Measurements from ENCODE around the gene SLC23A1.
"Not testable (repeated sequence)": the region's sequence is repeated elsewhere in the genome, so short reads cannot be mapped to it uniquely, and the experiment has no call there.

SLC23A1 gene

DNA sequence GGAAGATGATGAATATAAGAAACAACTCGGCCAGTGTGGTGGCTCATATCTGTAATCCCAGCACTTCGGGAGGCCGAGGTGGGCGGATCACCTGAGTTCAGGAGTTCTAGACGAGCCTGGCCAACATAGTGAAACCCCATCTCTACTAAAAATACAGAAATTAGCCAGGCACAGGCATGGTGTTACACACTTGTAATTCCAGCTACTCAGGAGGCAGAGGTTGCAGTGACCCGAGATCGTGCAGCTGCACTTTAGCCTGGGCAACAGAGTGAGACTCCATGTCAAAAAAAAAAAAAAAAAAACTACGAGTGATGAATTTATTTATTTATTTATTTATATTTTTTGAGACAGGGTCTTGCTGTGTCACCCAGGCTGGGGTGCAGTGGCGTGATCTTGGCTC, 35.2 kb downstream of the SLC23A1 start:
- H3K36me3 ChIP-seq (ENCODE audit: insufficient read depth, low read depth, low read length): peaks cover 45% of the 10 kb centered on the region
- not testable (repeated sequence) for H3K9me3 ChIP-seq (ENCODE audit: insufficient read depth, low read depth, low read length); H3K9ac ChIP-seq (ENCODE audit: low read depth, low read length); H3K27me3 ChIP-seq (ENCODE audit: insufficient read depth, low read length); H3K4me3 ChIP-seq (ENCODE audit: low read length); H3K27ac ChIP-seq (ENCODE audit: low read length)
- H3K4me1 ChIP-seq (ENCODE audit: insufficient read depth, low read length): peaks cover 10% of the 10 kb centered on the region; the same call in 1 of the 2 replicates

DNA sequence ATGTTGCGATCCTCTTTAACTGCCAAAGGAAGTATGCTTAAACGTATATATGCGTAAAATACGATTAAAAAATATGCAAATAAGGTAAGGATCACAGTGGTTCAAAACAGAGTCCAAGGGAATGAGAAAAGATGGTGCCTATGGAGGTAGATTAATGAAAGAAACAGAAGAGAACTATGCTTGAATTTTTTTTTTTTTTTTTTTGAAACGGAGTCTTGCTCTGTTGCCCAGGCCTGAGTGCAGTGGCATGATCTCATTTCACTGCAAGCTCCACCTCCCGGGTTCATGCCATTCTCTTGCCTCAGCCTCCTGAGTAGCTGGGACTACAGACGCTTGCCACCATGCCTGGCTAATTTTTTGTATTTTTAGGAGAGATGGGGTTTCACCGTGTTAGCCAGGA, 37.7 kb downstream of the SLC23A1 start:
- not testable (repeated sequence) for H3K4me3 ChIP-seq (ENCODE audit: low read length); H3K27me3 ChIP-seq (ENCODE audit: insufficient read depth, low read length); H3K9me3 ChIP-seq (ENCODE audit: insufficient read depth, low read depth, low read length); H3K27ac ChIP-seq (ENCODE audit: low read length); H3K9ac ChIP-seq (ENCODE audit: low read depth, low read length)
- H3K4me1 ChIP-seq (ENCODE audit: insufficient read depth, low read length): peaks cover 11% of the 10 kb centered on the region; the same call in 1 of the 2 replicates
- peaks cover 34% of the 10 kb centered on the region for H3K36me3 ChIP-seq (ENCODE audit: insufficient read depth, low read depth, low read length)

DNA sequence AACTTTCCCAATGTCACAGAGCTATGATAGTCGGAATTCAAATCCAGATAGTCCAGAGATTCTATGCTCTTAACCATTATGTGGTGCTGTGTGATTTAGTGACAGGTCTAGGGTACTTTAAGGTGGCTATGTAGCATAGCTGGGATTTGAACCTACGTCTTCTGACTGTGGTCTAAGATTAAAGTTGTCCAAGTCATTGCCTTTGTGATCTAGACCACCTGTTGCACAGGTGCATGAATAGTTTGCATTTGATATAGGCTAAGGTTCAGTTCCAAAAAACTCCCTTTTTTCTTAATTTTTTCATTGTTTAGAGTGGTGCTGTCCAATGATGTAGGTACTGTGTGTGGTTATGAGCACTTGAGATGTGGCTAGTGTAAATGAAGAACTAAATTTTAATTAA, 38.9 kb downstream of the SLC23A1 start:
- Histone ChIP-seq H3K9me3 (ENCODE audit: insufficient read depth, low read depth, low read length) (no peaks in the 10 kb centered on the region), H3K27ac (ENCODE audit: low read length) (no peak overlapping the region), H3K9ac (ENCODE audit: low read depth, low read length) (no peak overlapping the region), H3K4me3 (ENCODE audit: low read length) (peak overlapping the region; percentile 7; the same call in 1 of the 2 replicates), H3K36me3 (ENCODE audit: insufficient read depth, low read depth, low read length) (peaks cover 29% of the 10 kb centered on the region), H3K4me1 (ENCODE audit: insufficient read depth, low read length) (peaks cover 11% of the 10 kb centered on the region; the same call in 1 of the 2 replicates), H3K27me3 (ENCODE audit: insufficient read depth, low read length) (no peaks in the 10 kb centered on the region)

DNA sequence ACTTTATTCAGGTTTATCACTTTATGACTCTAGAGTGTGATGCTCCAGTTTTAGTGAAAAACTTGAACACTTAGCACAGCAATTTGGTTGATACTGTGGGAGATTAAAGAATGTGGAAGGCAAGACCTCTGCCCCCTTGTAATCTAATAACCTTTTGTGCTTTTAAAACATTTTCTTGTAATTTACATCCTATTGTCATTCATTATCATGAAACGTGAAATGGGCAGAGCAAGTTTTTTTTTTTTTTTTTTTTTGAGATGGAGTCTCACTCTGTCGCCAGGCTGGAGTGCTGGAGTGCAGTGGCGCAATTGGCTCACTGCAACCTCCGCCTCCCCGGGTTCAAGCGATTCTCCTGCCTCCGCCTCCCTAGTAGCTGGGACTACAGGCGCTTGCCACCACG, 39.6 kb downstream of the SLC23A1 start:
- no peaks in the 10 kb centered on the region for H3K9me3 ChIP-seq (ENCODE audit: insufficient read depth, low read depth, low read length)
- no peaks in the 10 kb centered on the region for H3K27me3 ChIP-seq (ENCODE audit: insufficient read depth, low read length)
- peaks cover 28% of the 10 kb centered on the region for H3K36me3 ChIP-seq (ENCODE audit: insufficient read depth, low read depth, low read length)
- peak overlapping the region; percentile 99; the same call in 1 of the 2 replicates for H3K9ac ChIP-seq (ENCODE audit: low read depth, low read length)
- H3K4me1 ChIP-seq (ENCODE audit: insufficient read depth, low read length): peaks cover 11% of the 10 kb centered on the region; the same call in 1 of the 2 replicates
- no peak overlapping the region for H3K27ac ChIP-seq (ENCODE audit: low read length)
- peak overlapping the region; percentile 97 for H3K4me3 ChIP-seq (ENCODE audit: low read length)

DNA sequence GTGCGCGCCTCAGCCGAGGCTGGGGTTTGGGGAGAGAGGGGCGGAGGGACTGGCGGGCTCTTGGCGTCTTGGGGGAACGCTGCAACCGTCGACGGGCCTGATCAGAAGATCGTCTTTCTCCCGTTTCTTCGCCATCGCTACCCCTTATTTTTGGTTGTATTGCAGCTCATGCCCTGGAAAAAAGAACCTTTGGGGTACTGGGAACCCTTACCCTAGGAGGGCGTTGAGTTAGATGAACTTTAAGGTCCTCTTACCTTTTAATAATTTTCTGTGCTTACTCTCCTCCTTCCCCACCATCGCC, 40.7 kb downstream of the SLC23A1 start:
- peak overlapping the region; percentile 69 for H3K27ac ChIP-seq (ENCODE audit: low read length)
- no peaks in the 10 kb centered on the region for H3K27me3 ChIP-seq (ENCODE audit: insufficient read depth, low read length)
- H3K36me3 ChIP-seq (ENCODE audit: insufficient read depth, low read depth, low read length): peaks cover 28% of the 10 kb centered on the region
- peak overlapping the region; percentile 97 for H3K4me3 ChIP-seq (ENCODE audit: low read length)
- H3K4me1 ChIP-seq (ENCODE audit: insufficient read depth, low read length): peaks cover 11% of the 10 kb centered on the region; the same call in 1 of the 2 replicates
- peak overlapping the region; percentile 99 for H3K9ac ChIP-seq (ENCODE audit: low read depth, low read length)
- no peaks in the 10 kb centered on the region for H3K9me3 ChIP-seq (ENCODE audit: insufficient read depth, low read depth, low read length)

DNA sequence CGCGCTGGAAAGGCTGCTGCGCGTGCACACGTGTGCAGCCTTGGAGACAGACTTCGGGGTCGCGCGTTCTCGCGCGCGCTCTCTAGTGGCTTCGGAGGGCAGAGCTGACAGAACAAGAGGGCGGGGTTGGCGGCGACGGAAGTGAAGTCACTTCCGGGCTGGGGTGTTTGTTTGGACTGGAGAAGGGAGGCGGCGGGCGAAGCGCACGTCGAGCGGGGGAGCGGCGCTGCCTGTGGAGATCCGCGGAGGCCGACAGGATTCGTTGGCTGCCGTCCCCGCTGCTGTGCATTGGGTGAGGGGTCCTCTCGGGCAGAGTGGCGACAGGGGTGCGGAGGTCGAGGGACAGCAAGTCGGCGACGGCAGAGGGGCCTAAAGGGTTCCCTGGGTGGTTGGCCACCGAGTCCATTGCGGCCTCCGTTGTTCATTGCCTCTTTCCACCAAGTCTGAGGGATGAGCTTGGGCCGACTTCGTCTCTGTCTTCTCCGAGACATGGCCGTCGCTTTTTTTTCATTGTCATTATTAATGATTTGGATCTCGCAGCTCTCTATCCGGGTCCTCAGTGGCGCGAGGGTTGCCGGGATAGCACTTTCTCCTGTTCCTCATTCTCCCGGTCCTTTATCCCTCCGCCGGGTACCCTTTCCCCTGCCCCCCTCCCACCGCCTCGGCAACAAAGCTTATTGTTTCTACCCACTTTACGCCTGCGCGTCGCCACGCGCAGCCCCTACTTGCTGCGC, 41.2 kb downstream of the SLC23A1 start, which contains the start of gene PAIP2:
TSS of gene PAIP2 (plus strand) at position 166 of the 734 bp plus-strand sequence. CDS start 21,931 bp downstream, outside the sequence.
- H3K9me3 ChIP-seq (ENCODE audit: insufficient read depth, low read depth, low read length): no peaks in the 10 kb centered on the region

DNA sequence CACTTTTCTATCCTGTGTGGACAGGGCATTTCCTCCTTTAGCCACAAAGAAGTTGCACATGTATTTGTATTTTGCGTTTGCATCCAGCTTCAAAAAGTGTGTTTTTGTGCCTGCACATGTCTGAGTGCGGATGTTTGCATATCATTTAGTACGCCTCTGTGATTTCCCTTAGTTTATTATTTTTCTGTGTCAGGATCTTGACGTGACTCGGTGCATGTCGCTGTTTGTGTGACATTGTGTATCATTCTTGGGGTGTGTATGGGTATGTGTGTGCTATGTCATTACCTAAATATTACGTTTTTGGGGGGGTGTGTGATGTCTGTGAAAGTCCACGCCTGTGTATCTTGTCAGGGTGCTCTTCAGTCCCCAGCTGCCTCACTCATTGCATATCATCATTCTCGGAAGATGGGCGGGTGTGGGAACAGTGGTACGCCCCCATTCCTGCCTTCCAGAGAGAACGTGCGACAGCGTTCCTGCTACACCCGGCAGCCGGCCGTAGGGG, 41.9 kb downstream of the SLC23A1 start:
- Histone ChIP-seq H3K9me3 (ENCODE audit: insufficient read depth, low read depth, low read length) (no peaks in the 10 kb centered on the region), H3K4me1 (ENCODE audit: insufficient read depth, low read length) (peaks cover 11% of the 10 kb centered on the region; the same call in 1 of the 2 replicates), H3K36me3 (ENCODE audit: insufficient read depth, low read depth, low read length) (peaks cover 19% of the 10 kb centered on the region), H3K4me3 (ENCODE audit: low read length) (peak overlapping the region; percentile 97), H3K27me3 (ENCODE audit: insufficient read depth, low read length) (no peaks in the 10 kb centered on the region), H3K27ac (ENCODE audit: low read length) (no peak overlapping the region), H3K9ac (ENCODE audit: low read depth, low read length) (peak overlapping the region; percentile 45; the same call in 1 of the 2 replicates)

More for the DNA sequence above, 41.2 kb downstream of the SLC23A1 start, which contains the start of gene PAIP2:
- H3K27ac ChIP-seq (ENCODE audit: low read length): peak within 1 kb of the TSS; percentile 96
- H3K9ac ChIP-seq (ENCODE audit: low read depth, low read length): peak within 1 kb of the TSS; percentile 99
- H3K27me3 ChIP-seq (ENCODE audit: insufficient read depth, low read length): no peaks in the 10 kb centered on the region
- H3K36me3 ChIP-seq (ENCODE audit: insufficient read depth, low read depth, low read length): peaks cover 23% of the 10 kb centered on the region
- H3K4me1 ChIP-seq (ENCODE audit: insufficient read depth, low read length): peaks cover 11% of the 10 kb centered on the region; the same call in 1 of the 2 replicates
- H3K4me3 ChIP-seq (ENCODE audit: low read length): peak within 1 kb of the TSS; percentile 97

DNA sequence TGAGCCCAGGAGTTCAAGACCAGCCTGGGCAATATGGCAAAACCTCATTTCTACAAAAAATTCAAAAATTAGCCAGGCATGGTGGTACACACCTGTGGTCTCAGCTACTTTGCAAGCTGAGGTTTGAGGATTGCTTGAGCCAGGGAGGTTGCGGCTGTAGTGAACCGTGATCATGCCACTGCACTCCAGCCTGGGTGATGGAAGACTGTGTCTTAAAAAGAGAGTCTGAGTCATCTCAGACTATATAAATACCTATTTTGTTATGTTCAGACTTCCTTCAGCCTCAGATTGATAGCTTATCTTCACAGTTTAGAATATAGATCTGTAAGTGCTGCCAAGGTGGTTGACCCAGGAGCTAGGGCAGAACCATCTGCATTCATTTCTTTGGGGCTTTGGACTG, 43.0 kb downstream of the SLC23A1 start:
- H3K36me3 ChIP-seq (ENCODE audit: insufficient read depth, low read depth, low read length): peaks cover 15% of the 10 kb centered on the region
- H3K9ac ChIP-seq (ENCODE audit: low read depth, low read length): no peak overlapping the region
- H3K27ac ChIP-seq (ENCODE audit: low read length): no peak overlapping the region
- H3K9me3 ChIP-seq (ENCODE audit: insufficient read depth, low read depth, low read length): no peaks in the 10 kb centered on the region
- no peak overlapping the region for H3K4me3 ChIP-seq (ENCODE audit: low read length)
- no peaks in the 10 kb centered on the region for H3K27me3 ChIP-seq (ENCODE audit: insufficient read depth, low read length)
- peaks cover 11% of the 10 kb centered on the region; the same call in 1 of the 2 replicates for H3K4me1 ChIP-seq (ENCODE audit: insufficient read depth, low read length)

DNA sequence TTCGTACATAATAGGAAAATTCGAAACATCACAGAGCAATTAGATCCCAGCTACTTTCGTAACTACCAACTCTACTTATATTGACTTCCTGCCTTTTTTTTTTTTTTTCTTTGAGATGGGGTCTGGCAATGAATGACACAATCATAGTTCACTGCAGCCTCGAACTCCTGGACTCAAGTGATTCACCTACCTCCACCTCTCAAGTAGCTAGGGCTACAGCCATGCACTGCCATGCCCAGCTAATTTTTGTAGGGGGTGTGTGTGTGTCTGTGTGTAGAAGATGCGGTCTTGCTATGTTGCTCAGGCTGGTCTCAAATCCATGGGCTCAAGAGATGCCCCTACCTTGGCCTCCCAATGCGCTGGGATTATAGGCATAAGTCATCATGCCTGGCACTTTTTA, 47.3 kb downstream of the SLC23A1 start:
- no peak overlapping the region for H3K9ac ChIP-seq (ENCODE audit: low read depth, low read length)
- H3K27ac ChIP-seq (ENCODE audit: low read length): no peak overlapping the region
- peaks cover 17% of the 10 kb centered on the region for H3K36me3 ChIP-seq (ENCODE audit: insufficient read depth, low read depth, low read length)
- no peak overlapping the region for H3K4me3 ChIP-seq (ENCODE audit: low read length)
- H3K4me1 ChIP-seq (ENCODE audit: insufficient read depth, low read length): no peaks in the 10 kb centered on the region
- no peaks in the 10 kb centered on the region for H3K9me3 ChIP-seq (ENCODE audit: insufficient read depth, low read depth, low read length)
- H3K27me3 ChIP-seq (ENCODE audit: insufficient read depth, low read length): no peaks in the 10 kb centered on the region

All from iPS-20b (cell line).